ENCODE data around the gene ASB7. TPM values are rescaled to one million over a fixed set of nuclear protein-coding genes. Genes with fewer than 3 reads are reported as not detected.
"Not testable (repeated sequence)": the region's sequence is repeated elsewhere in the genome, so short reads cannot be mapped to it uniquely, and the experiment has no call there.

The ASB7 gene, protein sequence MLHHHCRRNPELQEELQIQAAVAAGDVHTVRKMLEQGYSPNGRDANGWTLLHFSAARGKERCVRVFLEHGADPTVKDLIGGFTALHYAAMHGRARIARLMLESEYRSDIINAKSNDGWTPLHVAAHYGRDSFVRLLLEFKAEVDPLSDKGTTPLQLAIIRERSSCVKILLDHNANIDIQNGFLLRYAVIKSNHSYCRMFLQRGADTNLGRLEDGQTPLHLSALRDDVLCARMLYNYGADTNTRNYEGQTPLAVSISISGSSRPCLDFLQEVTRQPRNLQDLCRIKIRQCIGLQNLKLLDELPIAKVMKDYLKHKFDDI
- total RNA-seq (2014; rRNA removed; shearing (Covaris generic)), result 9.6 and 12.1 TPM in 2 replicates

DNA sequence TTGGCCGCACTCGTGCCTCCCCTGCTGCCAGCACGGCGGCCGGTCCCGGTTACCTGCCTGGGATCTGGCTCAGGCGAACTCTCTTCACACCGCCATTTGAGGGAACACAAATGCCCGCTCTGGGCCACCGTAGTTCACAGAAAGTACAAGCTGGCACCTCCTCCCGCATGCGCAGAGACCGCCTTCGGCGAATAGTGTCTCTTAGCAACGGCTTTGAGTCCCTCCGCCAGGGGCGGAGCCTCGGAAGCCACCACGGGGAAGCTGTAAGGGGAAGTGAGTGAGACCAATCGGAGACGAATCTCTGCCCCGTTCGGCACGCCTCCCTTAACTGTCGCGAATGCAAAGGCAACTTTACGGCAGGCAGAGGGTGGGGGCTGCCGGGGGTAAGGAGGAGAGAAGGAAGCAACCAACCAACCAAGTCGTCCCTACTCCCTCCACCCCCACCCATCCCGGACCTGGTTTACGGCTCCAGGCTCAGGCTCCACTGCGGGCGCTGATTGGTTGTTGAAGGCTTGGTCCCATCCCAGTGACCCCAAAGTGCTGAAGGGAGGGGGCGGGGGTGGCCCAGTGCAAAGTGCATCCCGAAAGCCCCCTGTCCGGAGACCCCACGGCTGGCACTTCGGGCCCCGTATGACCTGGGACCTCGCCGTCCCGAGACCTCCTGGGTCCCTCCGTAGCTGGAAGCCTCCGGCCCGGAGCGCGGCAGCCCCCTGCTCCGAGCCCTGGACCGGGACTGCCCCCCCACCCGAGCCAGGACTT, at the start of gene ASB7, which contains the start of gene LINS1:
Gene ASB7, plus strand, starts transcription at position 526 of the 759 bp plus-strand sequence. CDS start 9,628 bp downstream, outside the sequence.
Gene LINS1, minus strand, starts transcription at position 121 of the 759 bp plus-strand sequence. CDS start 21,342 bp downstream, outside the sequence.
- DNase-seq (ENCODE audit: low read depth), result peak; percentile 100

DNA sequence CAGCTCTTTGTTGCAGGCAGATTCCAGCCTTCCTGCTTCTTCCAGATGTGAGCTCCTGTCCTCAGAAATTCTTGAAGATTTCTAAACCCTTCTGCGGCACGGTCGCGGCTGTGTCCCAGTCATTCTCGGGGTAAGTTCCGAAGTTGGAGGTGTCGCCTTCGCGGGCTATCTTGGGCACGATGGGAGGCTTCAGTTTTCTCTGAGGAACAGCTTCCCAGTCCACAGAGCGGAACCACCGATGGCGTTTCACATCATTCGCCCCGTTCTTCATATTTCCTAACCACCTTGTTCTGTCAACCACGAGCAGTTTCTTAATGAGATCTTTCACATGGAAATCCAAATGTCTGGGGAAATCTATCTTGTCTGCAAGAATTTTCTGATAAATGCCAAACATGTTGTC, 48.9 kb upstream of the ASB7 start:
- DNase-seq (ENCODE audit: low read depth), result no peak

- DNase-seq (ENCODE audit: low read depth), result no peak
Observed at GRCh38 chr15:100558771-100559254, 43.6 kb upstream of the ASB7 start.

GRCh38 chr15:100559330-100559729, 43.1 kb upstream of the ASB7 start:
- DNase-seq (ENCODE audit: low read depth), result peak; percentile 7

GRCh38 chr15:100560323-100560722, 42.1 kb upstream of the ASB7 start:
- DNase-seq (ENCODE audit: low read depth), result no peak

DNA sequence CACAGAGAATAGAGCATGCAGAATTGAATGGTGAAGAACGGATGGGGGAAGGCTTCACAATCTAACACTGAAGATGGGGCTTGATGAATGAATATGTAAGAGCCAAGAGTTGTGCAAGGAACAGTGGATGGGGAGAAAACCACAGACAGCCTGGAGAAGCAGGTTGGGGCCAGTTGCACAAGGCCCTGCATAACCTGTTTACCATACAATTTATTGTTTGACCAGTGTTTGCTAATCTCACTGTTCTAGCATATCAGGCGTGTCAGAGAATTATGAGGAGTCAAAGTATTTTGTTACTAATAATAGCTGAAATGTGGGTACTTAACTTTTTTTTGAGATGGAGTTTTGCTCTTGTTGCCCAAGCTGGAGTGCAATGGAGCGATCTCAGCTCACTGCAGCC, 36.8 kb upstream of the ASB7 start:
- DNase-seq (ENCODE audit: low read depth), result no peak

GRCh38 chr15:100566850-100567628, 35.4 kb upstream of the ASB7 start:
- no peak for DNase-seq (ENCODE audit: low read depth)

GRCh38 chr15:100569391-100569790, 33.0 kb upstream of the ASB7 start:
- DNase-seq (ENCODE audit: low read depth), result no peak

DNA sequence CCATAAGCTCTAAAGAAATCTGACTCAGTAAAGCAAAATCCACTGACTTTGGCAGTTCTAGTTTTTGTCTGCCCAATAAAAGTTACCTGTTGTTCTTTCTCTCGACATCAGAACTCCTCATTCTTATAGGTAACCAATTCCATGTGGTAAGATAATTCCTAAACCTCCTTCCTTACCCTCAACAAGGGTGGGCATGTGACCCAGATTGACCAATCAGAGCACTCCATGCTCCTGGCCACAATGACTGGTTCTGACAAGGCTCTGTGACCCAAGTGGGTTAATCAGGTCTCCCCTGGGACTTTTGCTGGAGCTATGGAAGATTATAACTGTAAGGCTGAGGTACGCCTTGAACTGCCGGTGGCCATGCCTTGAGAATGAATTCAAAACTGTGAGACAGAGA, 32.1 kb upstream of the ASB7 start:
- no peak for DNase-seq (ENCODE audit: low read depth)

- no peak for DNase-seq (ENCODE audit: low read depth)
Observed at GRCh38 chr15:100570735-100571313, 31.6 kb upstream of the ASB7 start.

DNA sequence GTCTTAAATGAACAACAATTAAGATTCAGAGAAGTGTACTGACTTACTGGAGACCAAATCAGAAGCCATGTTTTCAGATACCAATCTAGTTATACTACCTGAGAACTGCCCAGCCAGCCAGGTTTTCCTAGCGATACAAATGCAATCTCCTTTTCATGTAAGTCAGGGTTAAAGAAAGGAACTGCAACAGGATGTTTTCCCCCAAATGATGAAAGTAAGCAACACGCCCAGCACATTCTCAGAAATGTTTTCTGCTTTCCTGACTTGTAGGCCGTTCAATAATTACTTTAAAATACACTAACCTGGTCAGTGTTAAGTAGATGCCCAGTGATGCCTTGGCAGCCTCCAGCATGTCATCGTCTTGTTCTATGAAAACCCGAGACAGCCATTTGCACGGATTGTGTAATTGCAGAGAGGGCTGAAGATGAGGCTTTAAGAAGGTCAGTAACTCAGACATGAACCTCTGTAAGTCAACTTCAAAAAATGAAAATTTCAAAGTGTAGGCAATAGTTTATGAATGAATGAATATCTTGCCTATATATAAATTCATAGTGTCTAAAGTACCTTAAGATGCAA, 30.7 kb upstream of the ASB7 start:
- no peak for DNase-seq (ENCODE audit: low read depth)

DNA sequence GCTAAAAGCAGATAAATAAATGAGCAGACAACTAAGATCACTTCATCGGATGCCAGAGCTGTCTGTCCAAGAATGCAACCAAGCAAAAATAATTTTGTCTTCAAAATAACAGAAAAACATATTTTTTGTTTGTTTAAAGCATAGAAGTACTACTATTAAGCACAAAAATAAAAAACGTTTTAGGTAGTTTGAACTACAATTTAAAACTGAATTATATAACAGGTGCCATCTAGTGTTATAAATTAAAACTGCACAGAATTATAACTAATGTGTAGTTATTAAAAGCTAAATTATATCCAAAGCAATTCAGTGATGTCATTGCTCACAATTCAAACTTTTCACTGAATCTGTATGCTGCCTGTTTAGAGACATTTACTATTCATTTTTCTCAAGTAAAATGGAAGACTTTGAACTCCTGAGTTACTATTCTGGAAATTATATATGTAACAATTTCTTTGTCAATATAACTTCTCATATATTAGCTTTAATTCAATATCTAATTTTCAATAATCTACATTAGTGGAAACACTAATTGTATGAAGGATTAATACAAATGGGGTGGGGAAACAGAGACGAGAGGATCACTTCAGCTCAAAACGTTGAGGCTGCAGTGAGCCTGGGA, 29.9 kb upstream of the ASB7 start:
- DNase-seq (ENCODE audit: low read depth), result no peak

DNA sequence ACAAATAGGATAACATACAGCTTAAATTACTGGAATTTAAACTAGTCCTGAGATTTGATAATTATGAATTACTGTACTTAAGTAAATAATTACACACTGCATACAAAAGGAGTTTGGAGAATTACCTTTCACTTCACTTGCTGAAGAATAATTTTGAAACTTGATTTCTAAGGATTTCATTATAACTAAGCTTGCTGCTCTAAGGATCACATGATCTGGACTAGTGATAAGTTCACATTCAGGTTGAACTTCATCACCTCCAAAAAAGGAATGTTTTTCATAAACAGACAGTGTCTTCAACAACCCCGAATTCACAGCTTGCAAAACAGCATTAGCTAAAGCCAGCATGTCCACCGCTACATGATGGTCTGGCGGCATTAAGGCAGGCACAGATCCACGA, 28.9 kb upstream of the ASB7 start:
- no peak for DNase-seq (ENCODE audit: low read depth)

- no peak for DNase-seq (ENCODE audit: low read depth)
Observed at GRCh38 chr15:100580414-100580813, 22.0 kb upstream of the ASB7 start.

- peak; percentile 40 for DNase-seq (ENCODE audit: low read depth)
Observed at GRCh38 chr15:100588638-100589242, 13.6 kb upstream of the ASB7 start.

GRCh38 chr15:100591163-100591562, 11.2 kb upstream of the ASB7 start:
- DNase-seq (ENCODE audit: low read depth), result not testable (repeated sequence)

GRCh38 chr15:100591835-100592234, 10.6 kb upstream of the ASB7 start:
- no peak for DNase-seq (ENCODE audit: low read depth)

- peak; percentile 88 for DNase-seq (ENCODE audit: low read depth)
Observed at GRCh38 chr15:100592898-100593297, 9.5 kb upstream of the ASB7 start.

- no peak for DNase-seq (ENCODE audit: low read depth)
Observed at GRCh38 chr15:100593431-100593830, 9.0 kb upstream of the ASB7 start.

DNA sequence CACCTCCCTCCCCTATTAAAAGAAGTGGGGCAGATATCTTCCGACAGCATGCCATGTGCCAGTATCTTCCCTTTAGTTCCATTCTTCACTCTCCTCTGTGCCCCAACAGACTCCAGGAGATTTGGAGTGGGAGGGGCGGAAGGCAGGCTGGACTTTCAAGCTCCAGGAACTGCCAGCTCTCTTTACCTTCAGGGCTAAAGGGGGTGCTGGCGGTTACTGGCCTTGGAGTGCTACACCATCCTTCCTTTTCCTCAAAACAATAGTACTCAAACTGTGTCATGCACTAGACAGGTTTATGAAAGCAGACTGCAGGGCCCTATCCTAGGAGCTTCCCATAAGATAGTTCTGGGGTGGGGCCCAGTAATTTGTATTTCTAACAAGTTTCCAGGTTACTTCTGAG, 6.4 kb upstream of the ASB7 start:
- DNase-seq (ENCODE audit: low read depth), result no peak

Data from M059J (cell line).